ENCODE measurements around the gene DAGLB. TPM values are rescaled to one million over a fixed set of nuclear protein-coding genes. Genes with fewer than 3 reads are reported as not detected.
A peak's percentile ranks its signal among the peaks of the same experiment; 100 is the strongest.

Gene DAGLB
- total RNA-seq, 3 donors from 2014 or later = 15.4 to 18.0 (median 17.6) TPM

DNA sequence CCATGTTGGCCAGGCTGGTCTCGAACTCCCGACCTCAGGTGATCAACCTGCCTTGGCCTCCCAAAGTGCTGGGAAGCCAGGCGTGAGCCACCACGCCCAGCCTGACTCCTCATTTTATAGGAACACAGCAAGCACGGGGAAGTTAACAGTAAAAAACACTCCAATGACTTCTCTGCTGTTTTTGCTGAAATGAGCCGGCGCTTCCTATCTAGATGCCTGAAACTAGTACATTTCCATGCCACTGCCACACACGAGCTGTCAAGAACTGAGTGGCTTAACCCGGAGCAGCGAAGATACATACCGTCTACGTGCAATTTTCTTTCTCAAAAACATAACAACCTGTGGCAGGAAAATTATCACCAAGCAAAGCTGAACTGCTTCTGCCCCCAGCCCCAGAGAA, 16.8 kb downstream of the DAGLB start:
- Histone ChIP-seq H3K27me3 (no peaks in the 10 kb centered on the region), H3K36me3 (no peaks in the 10 kb centered on the region), H3K4me3 (no peak overlapping the region), H3K4me1 (no peaks in the 10 kb centered on the region), H3K9me3 (no peaks in the 10 kb centered on the region), H3K27ac (no peak overlapping the region)
- no peak for DNase-seq (ENCODE audit: low spot score in 2 of 2)
- intact Hi-C loops (cut with DNase I; ENCODE audit: low total_unique reads) = no loop called here
- TF ChIP-seq, protein P1, sequence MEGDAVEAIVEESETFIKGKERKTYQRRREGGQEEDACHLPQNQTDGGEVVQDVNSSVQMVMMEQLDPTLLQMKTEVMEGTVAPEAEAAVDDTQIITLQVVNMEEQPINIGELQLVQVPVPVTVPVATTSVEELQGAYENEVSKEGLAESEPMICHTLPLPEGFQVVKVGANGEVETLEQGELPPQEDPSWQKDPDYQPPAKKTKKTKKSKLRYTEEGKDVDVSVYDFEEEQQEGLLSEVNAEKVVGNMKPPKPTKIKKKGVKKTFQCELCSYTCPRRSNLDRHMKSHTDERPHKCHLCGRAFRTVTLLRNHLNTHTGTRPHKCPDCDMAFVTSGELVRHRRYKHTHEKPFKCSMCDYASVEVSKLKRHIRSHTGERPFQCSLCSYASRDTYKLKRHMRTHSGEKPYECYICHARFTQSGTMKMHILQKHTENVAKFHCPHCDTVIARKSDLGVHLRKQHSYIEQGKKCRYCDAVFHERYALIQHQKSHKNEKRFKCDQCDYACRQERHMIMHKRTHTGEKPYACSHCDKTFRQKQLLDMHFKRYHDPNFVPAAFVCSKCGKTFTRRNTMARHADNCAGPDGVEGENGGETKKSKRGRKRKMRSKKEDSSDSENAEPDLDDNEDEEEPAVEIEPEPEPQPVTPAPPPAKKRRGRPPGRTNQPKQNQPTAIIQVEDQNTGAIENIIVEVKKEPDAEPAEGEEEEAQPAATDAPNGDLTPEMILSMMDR (IDR thresholded peaks at IDR 0.05) = no peak
- TF ChIP-seq POLR2A (IDR thresholded peaks at IDR 0.05) = no peak
- no peak for TF ChIP-seq POLR2AphosphoS5 (IDR thresholded peaks at IDR 0.05)

DNA sequence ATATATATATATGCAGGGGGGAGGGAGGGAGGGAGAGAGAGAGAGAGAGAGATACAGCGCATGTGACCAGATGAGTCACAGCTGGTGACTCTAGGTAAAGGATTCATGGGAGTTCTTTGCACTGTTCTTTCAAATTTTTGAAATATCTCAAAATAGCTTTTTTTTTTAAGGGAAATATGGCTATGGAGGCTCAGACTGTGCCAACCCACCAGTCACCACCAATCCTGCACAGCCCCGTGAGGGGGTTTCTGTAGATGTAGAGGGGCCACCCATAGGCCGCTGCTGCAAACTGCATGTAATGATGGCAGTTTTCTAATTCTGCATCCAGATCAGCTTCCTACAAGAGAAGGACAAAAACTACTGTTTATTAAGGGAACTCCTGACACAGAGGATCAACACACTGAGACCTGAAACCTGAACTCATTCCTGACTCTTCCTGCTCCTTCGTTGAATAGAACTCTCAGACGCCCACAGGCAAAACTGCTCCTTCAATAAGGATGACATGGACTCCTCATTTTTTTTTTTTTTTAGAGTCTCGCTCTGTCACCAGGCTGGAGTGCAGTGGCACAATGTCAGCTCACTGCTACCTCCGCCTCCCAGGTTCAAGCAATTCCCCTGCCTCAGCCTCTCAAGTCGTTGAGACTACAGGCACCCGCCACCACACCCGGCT, 17.3 kb downstream of the DAGLB start:
- no peak overlapping the region for H3K4me3 ChIP-seq
- no peaks in the 10 kb centered on the region for H3K27me3 ChIP-seq
- H3K4me1 ChIP-seq = no peaks in the 10 kb centered on the region
- no peaks in the 10 kb centered on the region for H3K9me3 ChIP-seq
- DNase-seq (ENCODE audit: low spot score in 2 of 2) = no peak
- H3K36me3 ChIP-seq = no peaks in the 10 kb centered on the region
- intact Hi-C loops (cut with DNase I; ENCODE audit: low total_unique reads) = no loop called here
- TF ChIP-seq, protein P1 (IDR thresholded peaks at IDR 0.05) = no peak
- no peak for TF ChIP-seq POLR2A (IDR thresholded peaks at IDR 0.05)
- no peak for TF ChIP-seq POLR2AphosphoS5 (IDR thresholded peaks at IDR 0.05)
- H3K27ac ChIP-seq = no peak overlapping the region

DNA sequence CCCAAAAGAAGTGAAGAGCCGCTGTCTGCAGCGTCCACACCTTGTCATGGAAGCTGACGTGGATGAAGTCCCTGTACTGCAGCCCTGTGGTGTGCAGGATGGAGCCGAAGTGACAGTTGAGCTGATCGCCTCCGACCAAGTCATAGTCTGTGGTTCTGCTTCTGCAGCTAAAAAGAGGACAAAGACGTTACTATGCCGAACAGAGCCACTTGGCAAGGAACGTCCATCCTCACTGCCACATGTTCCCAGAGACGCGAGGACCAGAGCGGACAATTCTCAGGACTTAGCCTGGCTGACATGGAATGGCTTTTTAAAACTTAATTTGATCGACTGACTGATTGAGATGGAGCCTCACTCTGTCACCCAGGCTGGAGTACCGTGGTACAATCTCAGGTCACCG, 21.8 kb downstream of the DAGLB start:
- H3K27me3 ChIP-seq = no peaks in the 10 kb centered on the region
- TF ChIP-seq POLR2A (IDR thresholded peaks at IDR 0.05) (no peak), POLR2AphosphoS5 (IDR thresholded peaks at IDR 0.05) (no peak)
- TF ChIP-seq, protein P1 (IDR thresholded peaks at IDR 0.05) = no peak
- peak overlapping the region; percentile 19 to 57 for H3K27ac ChIP-seq
- H3K4me1 ChIP-seq = no peaks in the 10 kb centered on the region
- H3K4me3 ChIP-seq = no peak overlapping the region
- DNase-seq (ENCODE audit: low spot score in 2 of 2) = no peak
- no peaks in the 10 kb centered on the region for H3K36me3 ChIP-seq
- no peaks in the 10 kb centered on the region for H3K9me3 ChIP-seq
- intact Hi-C loops (cut with DNase I; ENCODE audit: low total_unique reads) = no loop called here

DNA sequence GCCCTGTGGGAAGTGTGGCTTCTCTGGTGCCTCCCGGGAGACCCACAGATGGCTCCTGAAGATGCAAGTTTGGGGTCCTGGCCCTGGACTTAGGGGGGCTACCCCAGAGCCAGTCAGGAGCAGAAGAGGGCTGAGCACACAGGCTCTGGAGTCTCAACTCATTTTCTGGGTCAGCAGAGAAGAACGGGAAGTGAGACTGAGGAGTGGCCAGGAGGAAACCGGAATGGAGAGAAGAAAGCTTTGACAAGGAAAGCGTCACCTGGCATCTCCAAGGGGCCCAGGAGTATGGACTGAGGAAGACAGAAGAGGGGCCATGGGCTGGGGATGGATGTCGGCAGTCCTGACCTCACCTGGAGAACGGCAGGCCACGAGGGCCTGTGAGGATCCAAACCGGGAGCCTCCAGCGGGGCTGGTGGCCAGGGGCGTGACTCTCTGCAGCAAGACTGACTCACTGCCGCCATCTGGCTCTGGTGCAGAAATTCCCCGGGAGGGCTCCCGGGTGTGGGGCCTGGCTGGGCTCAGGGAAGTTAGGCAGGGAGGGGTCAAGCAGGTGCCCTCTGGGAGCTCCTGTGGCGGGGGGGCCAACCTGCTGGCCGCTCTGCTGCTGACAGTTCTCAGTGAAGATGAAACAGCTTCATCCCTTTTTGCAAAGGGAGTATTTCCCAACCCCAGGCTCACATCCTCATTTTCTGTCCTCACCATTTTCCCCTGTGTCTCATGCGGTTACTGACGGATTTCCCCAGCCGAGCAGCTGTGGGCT, 23.6 kb downstream of the DAGLB start:
- Histone ChIP-seq H3K4me3 (no peak overlapping the region), H3K9me3 (no peaks in the 10 kb centered on the region), H3K27me3 (no peaks in the 10 kb centered on the region), H3K36me3 (no peaks in the 10 kb centered on the region), H3K4me1 (no peaks in the 10 kb centered on the region), H3K27ac (peak overlapping the region in 1 of 2 donors; percentile 2)
- DNase-seq (ENCODE audit: low spot score in 2 of 2) = no peak
- TF ChIP-seq POLR2AphosphoS5 (IDR thresholded peaks at IDR 0.05) (no peak), POLR2A (IDR thresholded peaks at IDR 0.05) (no peak)
- TF ChIP-seq, protein P1 (IDR thresholded peaks at IDR 0.05) = no peak
- intact Hi-C loops (cut with DNase I; ENCODE audit: low total_unique reads) = no loop called here

DNA sequence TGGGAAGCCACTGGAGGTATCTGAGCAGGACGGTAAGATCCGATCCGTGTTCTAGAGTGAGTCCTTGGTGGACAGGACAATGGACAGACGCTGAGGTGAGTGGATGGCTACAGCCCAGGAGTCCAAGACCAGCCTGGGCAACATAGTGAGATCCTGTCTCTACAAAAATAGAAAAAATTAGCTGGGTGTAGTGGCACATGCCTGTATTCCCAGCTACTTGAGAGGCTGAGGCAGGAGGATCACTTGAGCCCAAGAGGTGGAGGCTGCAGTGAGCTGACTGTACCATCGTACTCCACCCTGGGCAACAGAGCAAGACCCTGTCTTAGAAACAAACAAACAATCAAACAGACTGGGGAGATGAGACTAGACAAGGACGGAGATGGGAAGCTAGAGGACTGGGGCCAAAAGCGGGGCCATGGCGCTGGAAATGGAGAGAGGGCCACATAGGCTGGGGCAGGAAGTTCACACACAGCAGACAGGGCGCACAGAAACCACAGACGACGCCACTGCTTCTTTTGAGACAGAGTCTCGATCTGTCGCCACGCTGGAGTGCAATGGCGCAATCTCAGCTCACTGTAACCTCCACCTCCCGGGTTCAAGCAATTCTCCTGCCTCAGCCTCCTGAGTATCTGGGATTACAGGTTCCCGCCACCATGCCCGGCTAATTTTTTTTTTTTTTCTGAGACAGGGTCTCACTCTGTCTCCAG, 24.7 kb downstream of the DAGLB start:
- Histone ChIP-seq H3K4me3 (no peak overlapping the region), H3K4me1 (no peaks in the 10 kb centered on the region), H3K9me3 (no peaks in the 10 kb centered on the region), H3K36me3 (no peaks in the 10 kb centered on the region), H3K27me3 (no peaks in the 10 kb centered on the region), H3K27ac (no peak overlapping the region)
- DNase-seq (ENCODE audit: low spot score in 2 of 2) = no peak
- intact Hi-C loops (cut with DNase I; ENCODE audit: low total_unique reads) = no loop called here
- TF ChIP-seq, protein P1 (IDR thresholded peaks at IDR 0.05) = no peak
- TF ChIP-seq POLR2A (IDR thresholded peaks at IDR 0.05) = no peak
- TF ChIP-seq POLR2AphosphoS5 (IDR thresholded peaks at IDR 0.05) = no peak
